H1 (cell line): ENCODE measurements around the gene GIMD1. TPM values are rescaled to one million over a fixed set of nuclear protein-coding genes. Genes with fewer than 3 reads are reported as not detected.

ENCODE experiments used
- CTCF ChIA-PET: fragments of 300-600 bp; sonication (Branson Sonifier 250); formaldehyde crosslinking; loops from one replicate; lab custom pipeline; 2021; ENCODE audit not compliant: partially characterized antibody; lab: Charles Lee
- POLR2A ChIA-PET: fragments of 300-600 bp; sonication (Branson Sonifier 250); formaldehyde crosslinking; loops from one replicate; lab custom pipeline; 2021; ENCODE audit warnings: inconsistent platforms; ENCODE audit not compliant: partially characterized antibody; lab: Charles Lee
- DNase-seq, 2 experiments: peaks; one replicate each; pipeline versions ENCODE4 v3.0.0 to v3.0.0-alpha.2; 2010 to 2022; ENCODE audit warnings: low spot score in 2 of 2, low read depth in 1 of 2, mixed read lengths in 1 of 2
- FAIRE-seq: peaks from 2 replicates; lab custom pipeline; 2011; peaks lifted over from hg19 to GRCh38; lab: Jason Lieb, UNC
- H2AFZ ChIP-seq: 2 replicates; pipeline ENCODE4 v1.8.1; 2012; ENCODE audit warnings: low read length, inconsistent platforms
- H2AK5ac ChIP-seq: 2 replicates; pipeline ENCODE4 v1.6.1; 2013; ENCODE audit warnings: low read depth, low read length
- H2BK120ac ChIP-seq: replicated peaks from 2 replicates; pipeline ENCODE3; 2013; ENCODE audit warnings: low read depth, low read length, inconsistent platforms
- H2BK12ac ChIP-seq: 2 replicates; pipeline ENCODE4 v1.6.1; 2013; ENCODE audit warnings: low read depth, low read length
- H2BK15ac ChIP-seq: 2 replicates; pipeline ENCODE4 v1.6.1; 2013; ENCODE audit warnings: low read length
- H2BK20ac ChIP-seq: 2 replicates; pipeline ENCODE4 v1.6.1; 2013; ENCODE audit warnings: low read length
- H2BK5ac ChIP-seq: 2 replicates; pipeline ENCODE4 v1.6.1; 2013; ENCODE audit warnings: low read depth, low read length
- H3K14ac ChIP-seq: 2 replicates; pipeline ENCODE4 v1.6.1; 2013; ENCODE audit warnings: inconsistent platforms; ENCODE audit not compliant: insufficient read length
- H3K18ac ChIP-seq: 2 replicates; pipeline ENCODE4 v1.6.1; 2013; ENCODE audit warnings: low read length; ENCODE audit errors: extremely low read depth
- H3K23ac ChIP-seq: 2 replicates; pipeline ENCODE4 v1.6.1; 2013; ENCODE audit warnings: inconsistent platforms; ENCODE audit not compliant: insufficient read length
- H3K23me2 ChIP-seq: 2 replicates; pipeline ENCODE4 v1.6.1; 2013; ENCODE audit warnings: low read depth, low read length
- H3K27ac ChIP-seq: 2 replicates; pipeline ENCODE4 v1.6.1; 2011; ENCODE audit warnings: low read depth, low read length, inconsistent platforms
- H3K27me3 ChIP-seq, 4 experiments: replicated peaks in 1 of 4; 1 replicate in 1 of 4; 2 replicates in 3 of 4; pipeline versions ENCODE4 v1.6.1 to v1.8.1; 2011 to 2013; ENCODE audit warnings: low read length in 3 of 4, mild to moderate bottlenecking in 3 of 4, inconsistent platforms in 2 of 4, mixed read lengths in 2 of 4, moderate library complexity in 1 of 4; ENCODE audit not compliant: control insufficient read depth in 3 of 4, insufficient read depth in 3 of 4; ENCODE audit errors: extremely low read depth in 1 of 4
- H3K36me3 ChIP-seq, 4 experiments: 2 replicates each; pipeline versions ENCODE4 v1.6.1 to v1.8.1; 2011 to 2013; ENCODE audit warnings: mild to moderate bottlenecking in 4 of 4, low read length in 3 of 4, moderate library complexity in 2 of 4, control low read depth in 1 of 4, inconsistent platforms in 1 of 4; ENCODE audit not compliant: insufficient read depth in 4 of 4, control insufficient read depth in 2 of 4
- H3K4ac ChIP-seq: replicated peaks from 2 replicates; pipeline ENCODE3; 2013; ENCODE audit warnings: low read length, low read depth, mixed read lengths, inconsistent platforms; ENCODE audit not compliant: insufficient read length
- H3K4me1 ChIP-seq, 4 experiments: replicated peaks in 1 of 4; 1 replicate in 1 of 4; 2 replicates in 3 of 4; pipeline versions ENCODE4 v1.6.1 to v1.8.1; 2011 to 2013; ENCODE audit warnings: low read length in 3 of 4, inconsistent platforms in 2 of 4, mixed read lengths in 1 of 4; ENCODE audit not compliant: insufficient read depth in 4 of 4, control insufficient read depth in 3 of 4
- H3K4me2 ChIP-seq, 2 experiments: 2 replicates each; pipeline versions ENCODE4 v1.6.1 to v1.8.1; 2011 to 2013; ENCODE audit warnings: low read depth in 2 of 2, low read length in 2 of 2, control low read depth in 1 of 2, inconsistent platforms in 1 of 2, mild to moderate bottlenecking in 1 of 2; ENCODE audit not compliant: insufficient read depth in 1 of 2
- H3K4me3 ChIP-seq, 4 experiments: fragments of 200-600, 300-600 bp in 1 of 4; sonication (generic), shearing (Covaris generic), sonication (Bioruptor Twin) in 1 of 4; 2 replicates each; pipeline versions ENCODE4 v1.5.1 to v1.8.1; 2011 to 2016; ENCODE audit warnings: low read length in 4 of 4, low read depth in 3 of 4, control low read depth in 2 of 4, inconsistent platforms in 2 of 4, mild to moderate bottlenecking in 2 of 4, mixed read lengths in 1 of 4, moderate library complexity in 1 of 4; ENCODE audit not compliant: insufficient read depth in 2 of 4; ENCODE audit errors: extremely low read depth in 1 of 4
- H3K56ac ChIP-seq: replicated peaks from 2 replicates; pipeline ENCODE3; 2013; ENCODE audit warnings: low read depth, mild to moderate bottlenecking, mixed read lengths, low read length, inconsistent platforms; ENCODE audit not compliant: insufficient read length
- H3K79me1 ChIP-seq: 2 replicates; pipeline ENCODE4 v1.6.1; 2013; ENCODE audit warnings: low read depth, low read length, control low read depth
- H3K79me2 ChIP-seq, 2 experiments: 2 replicates each; pipeline versions ENCODE4 v1.6.1 to v1.8.1; 2012 to 2013; ENCODE audit warnings: low read length in 2 of 2, mild to moderate bottlenecking in 2 of 2, inconsistent platforms in 1 of 2; ENCODE audit not compliant: insufficient read depth in 2 of 2, control insufficient read depth in 1 of 2
- H3K9ac ChIP-seq, 4 experiments: replicated peaks in 1 of 4; 1 replicate in 1 of 4; 2 replicates in 3 of 4; pipeline versions ENCODE4 v1.6.1 to v1.8.1; 2011 to 2013; ENCODE audit warnings: low read depth in 3 of 4, low read length in 3 of 4, control low read depth in 2 of 4, mild to moderate bottlenecking in 2 of 4, moderate library complexity in 2 of 4, inconsistent platforms in 1 of 4; ENCODE audit errors: extremely low read depth in 1 of 4
- H3K9me3 ChIP-seq, 2 experiments: 2 replicates each; pipeline versions ENCODE4 v1.6.1 to v1.8.1; 2012 to 2013; ENCODE audit warnings: mild to moderate bottlenecking in 2 of 2, moderate library complexity in 2 of 2, control low read depth in 1 of 2, inconsistent platforms in 1 of 2, low read depth in 1 of 2, low read length in 1 of 2, mixed read lengths in 1 of 2; ENCODE audit not compliant: insufficient read depth in 2 of 2
- H4K20me1 ChIP-seq, 2 experiments: replicated peaks in 1 of 2; 2 replicates each; pipeline versions ENCODE3 to v1.8.1; 2011 to 2013; ENCODE audit warnings: inconsistent platforms in 2 of 2, low read length in 2 of 2, mild to moderate bottlenecking in 1 of 2; ENCODE audit not compliant: insufficient read depth in 2 of 2, control insufficient read depth in 1 of 2
- H4K5ac ChIP-seq: 2 replicates; pipeline ENCODE4 v1.6.1; 2013; ENCODE audit warnings: low read length, low read depth, mixed read lengths, inconsistent platforms; ENCODE audit not compliant: insufficient read length
- H4K8ac ChIP-seq: 2 replicates; pipeline ENCODE4 v1.8.0; 2013; ENCODE audit warnings: mild to moderate bottlenecking, moderate library complexity, low read length, inconsistent platforms; ENCODE audit not compliant: insufficient read depth; ENCODE audit errors: extremely low read depth
- H4K91ac ChIP-seq: replicated peaks from 2 replicates; pipeline ENCODE3; 2013; ENCODE audit warnings: low read length, mixed read lengths, inconsistent platforms; ENCODE audit not compliant: insufficient read length
- BACH1 ChIP-seq: IDR thresholded peaks from 2 replicates; pipeline ENCODE4 v1.6.1; 2012; ENCODE audit warnings: low read length, improper control_type of control experiment
- CBX8 ChIP-seq: fragments of 300-800, 300-1000 bp; sonication (generic); IDR thresholded peaks from 2 replicates; pipeline ENCODE4 v1.7.1; 2016; ENCODE audit warnings: low read depth, low read length, borderline replicate concordance
- EGR1 ChIP-seq: IDR thresholded peaks from 2 replicates; pipeline ENCODE4 v1.6.1; 2011; ENCODE audit warnings: low read depth, low read length, borderline replicate concordance
- HDAC2 ChIP-seq, 2 experiments: fragments of 300-600 bp in 1 of 2; sonication (generic) in 1 of 2; IDR thresholded peaks; 2 replicates each; pipeline ENCODE4 v1.6.1; 2011 to 2012; ENCODE audit warnings: low read depth in 2 of 2, low read length in 2 of 2, mild to moderate bottlenecking in 2 of 2, moderate library complexity in 2 of 2, borderline replicate concordance in 1 of 2, inconsistent platforms in 1 of 2
- NANOG ChIP-seq: IDR thresholded peaks from 2 replicates; pipeline ENCODE4 v1.6.1; 2011; ENCODE audit warnings: low read length, low read depth, mild to moderate bottlenecking, inconsistent platforms; ENCODE audit not compliant: insufficient read depth, poor library complexity, severe bottlenecking
- POLR2A ChIP-seq, 2 experiments: IDR thresholded peaks; 1 replicate in 1 of 2; 2 replicates in 1 of 2; pipeline ENCODE4 v1.6.1; 2011; ENCODE audit warnings: low read depth in 2 of 2, low read length in 2 of 2, mild to moderate bottlenecking in 2 of 2; ENCODE audit errors: control extremely low read depth in 1 of 2
- SP1 ChIP-seq: IDR thresholded peaks from 2 replicates; pipeline ENCODE4 v1.6.1; 2011; ENCODE audit warnings: low read depth, low read length
- TBP ChIP-seq: IDR thresholded peaks from 2 replicates; pipeline ENCODE4 v1.6.1; 2011; ENCODE audit warnings: low read depth, low read length, improper control_type of control experiment
- TCF12 ChIP-seq: IDR thresholded peaks from 2 replicates; pipeline ENCODE4 v1.6.1; 2011; ENCODE audit warnings: low read depth, mild to moderate bottlenecking, low read length
- WGBS, 2 experiments: shearing (Covaris generic) in 1 of 2; methylation state at CpG; one replicate each; pipeline versions ENCODE4 v1.1.6 to v1.1.7; 2013 to 2015; ENCODE audit warnings: low lambda C conversion rate in 2 of 2, mixed read lengths in 2 of 2, inconsistent platforms in 1 of 2, low coverage in 1 of 2, missing lambda C conversion rate in 1 of 2; ENCODE audit not compliant: insufficient replicate concordance in 2 of 2, insufficient coverage in 1 of 2, insufficient read length in 1 of 2; ENCODE audit errors: extremely low coverage in 1 of 2, missing lambda C conversion rate in 1 of 2; 5-methylcytosine and 5-hydroxymethylcytosine counted together
- polyA plus RNA-seq, 7 experiments: library from polyadenylated mRNA; depleted of rRNA in 3 of 7; stranded (reverse) in 5 of 7; unstranded in 2 of 7; fragments of >200 nt in 5 of 7; fragments of 200-250 nt in 2 of 7; gene quantifications; 1 replicate in 5 of 7; 2 replicates in 1 of 7; 4 replicates in 1 of 7; pipeline versions ENCODE4 v1.2.1 to v1.2.3, GENCODE V29; 2011 to 2013; ENCODE audit warnings: missing spikeins in 2 of 7, mixed read lengths in 2 of 7
- total RNA-seq: library from RNA; stranded (reverse); fragmentation: NEBNext Ultra II Directional; extraction: Animal tissue kit (Norgen Biotek cat#: 25700); gene quantifications from 2 replicates; pipeline ENCODE4 v1.2.1, GENCODE V29; 2021
- TF ChIP-seq, protein P1 (sequence below): IDR thresholded peaks from 2 replicates; pipeline ENCODE4 v1.6.1; 2011; ENCODE audit warnings: low read length, improper control_type of control experiment

Gene GIMD1
- total and polyA plus RNA-seq, 2 of the 8 experiments (the other 6 are each of a cell fraction or from before 2014, with no cell fraction given) = not detected

DNA sequence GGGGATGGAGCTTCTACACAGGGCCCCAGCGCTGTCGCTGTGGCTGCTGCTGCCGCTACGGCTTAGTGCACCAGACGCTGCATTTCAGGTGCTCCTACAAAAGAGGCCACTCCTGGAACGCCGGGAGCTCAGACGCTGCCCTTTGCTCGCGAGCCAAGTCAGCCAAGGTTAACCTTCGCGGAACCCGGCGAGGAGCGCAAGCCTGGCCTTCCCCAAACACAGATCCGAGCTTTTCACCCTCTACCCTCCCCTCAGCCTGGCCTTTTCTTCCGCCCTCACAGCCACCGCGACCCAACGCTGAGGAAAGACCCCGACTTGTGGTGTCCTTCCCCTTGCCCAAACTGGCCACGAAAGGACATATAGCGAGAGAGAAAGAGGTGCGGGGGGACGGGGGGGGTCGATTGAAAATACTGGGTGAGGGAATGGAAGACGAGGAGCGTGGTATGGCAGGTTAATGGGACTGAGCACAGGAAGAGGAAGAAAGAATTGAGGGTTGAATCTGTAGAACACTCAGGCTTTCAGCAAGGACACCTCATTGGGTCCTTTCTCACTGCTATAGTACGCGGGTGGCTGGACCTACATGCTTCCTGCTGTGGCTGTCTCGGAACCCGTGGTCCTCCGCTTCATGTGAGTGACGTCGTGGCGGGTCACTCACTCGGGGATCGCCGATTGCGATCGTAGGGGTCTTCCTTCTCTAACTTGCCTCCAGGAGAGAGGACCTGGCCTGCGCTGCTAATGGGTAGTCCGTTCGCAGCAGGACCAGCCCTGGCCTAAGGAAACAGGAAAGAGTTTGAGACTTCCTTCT lies 52.4 kb downstream of the GIMD1 start, which contains the start of the genes AIMP1 and TBCK:
Gene AIMP1 (plus strand): TSS at position 583 of the 805 bp plus-strand sequence. CDS start 8,460 bp downstream, outside the sequence.
Gene TBCK (minus strand): TSS at position 242 of the 805 bp plus-strand sequence. CDS start 7,249 bp downstream, outside the sequence.
- Histone ChIP-seq H3K27ac (peak within 1 kb of the TSS; percentile 99), H2BK5ac (peak within 1 kb of the TSS; percentile 97), H4K5ac (peak within 1 kb of the TSS; percentile 96), H3K4me1 (no peaks in the 10 kb centered on the region), H3K4ac (peak within 1 kb of the TSS; percentile 48), H3K56ac (peak within 1 kb of the TSS; percentile 40), H3K23ac (no peak within 1 kb of the TSS), H3K27me3 (no peaks in the 10 kb centered on the region), H3K14ac (no peak within 1 kb of the TSS), H3K79me1 (peaks cover 2% of the 10 kb centered on the region; the same call in 1 of the 2 replicates), H2AK5ac (no peak within 1 kb of the TSS), H4K91ac (peak within 1 kb of the TSS; percentile 92), H2AFZ (peak within 1 kb of the TSS; percentile 99), H3K36me3 (peaks cover 0 to 7% (median 2%) of the 10 kb centered on the region in 4 experiments; a peak in 2 of 8 replicates), H3K23me2 (peaks cover 10% of the 10 kb centered on the region; the same call in 1 of the 2 replicates), H3K79me2 (peaks cover 5 to 71% of the 10 kb centered on the region in 2 experiments; a peak in 3 of 4 replicates), H4K20me1 (no peaks in the 10 kb centered on the region), H3K18ac (peak within 1 kb of the TSS; percentile 86), H2BK120ac (no peak within 1 kb of the TSS), H4K8ac (peak within 1 kb of the TSS; percentile 98; the same call in 1 of the 2 replicates), H2BK15ac (no peak within 1 kb of the TSS), H3K4me2 (peak within 1 kb of the TSS; percentile 85 to 98), H3K4me3 (peak within 1 kb of the TSS; percentile 88 to 100 (median 98)), H2BK12ac (peak within 1 kb of the TSS; percentile 11), H3K9me3 (peaks cover 0 to 6% of the 10 kb centered on the region in 2 experiments; a peak in 1 of 4 replicates), H2BK20ac (no peak within 1 kb of the TSS), H3K9ac (peak within 1 kb of the TSS; percentile 93 to 99 (median 98))
- FAIRE-seq = peak; percentile 79
- ChIA-PET CTCF (interaction anchor here (1.0 to 1.8 kb wide), 5 partner anchors 11 to 197 kb away, joined by 3 to 7 read pairs (median 4); no protein-coding TSS in a partner anchor), POLR2A (interaction anchor here (0.8 to 1.6 kb wide), 8 partner anchors 10 to 94 kb away, joined by 3 to 13 read pairs (median 4); no protein-coding TSS in a partner anchor)
- peak; percentile 75 to 90 for DNase-seq
- 1% methylated on average over 44 of the region's 44 CpGs; no CpG with 5 or more reads in 1 of the 2 experiments for WGBS, 2 experiments
- no peak for TF ChIP-seq TCF12
- peak; percentile 91 for TF ChIP-seq TBP
- no peak for TF ChIP-seq NANOG
- TF ChIP-seq BACH1 = no peak
- TF ChIP-seq EGR1 = no peak
- peak; percentile 91 to 98 for TF ChIP-seq POLR2A (IDR thresholded peaks at IDR 0.05; ENCODE audit: control extremely low read depth in 1 of 2, low read depth in 2 of 2, low read length in 2 of 2)
- TF ChIP-seq CBX8 = no peak
- no peak for TF ChIP-seq SP1
- peak; percentile 13 to 37; a peak in 1 of 4 replicates for TF ChIP-seq HDAC2 (IDR thresholded peaks at IDR 0.05; ENCODE audit: borderline replicate concordance in 1 of 2, low read depth in 2 of 2, low read length in 2 of 2)
- TF ChIP-seq, protein P1, sequence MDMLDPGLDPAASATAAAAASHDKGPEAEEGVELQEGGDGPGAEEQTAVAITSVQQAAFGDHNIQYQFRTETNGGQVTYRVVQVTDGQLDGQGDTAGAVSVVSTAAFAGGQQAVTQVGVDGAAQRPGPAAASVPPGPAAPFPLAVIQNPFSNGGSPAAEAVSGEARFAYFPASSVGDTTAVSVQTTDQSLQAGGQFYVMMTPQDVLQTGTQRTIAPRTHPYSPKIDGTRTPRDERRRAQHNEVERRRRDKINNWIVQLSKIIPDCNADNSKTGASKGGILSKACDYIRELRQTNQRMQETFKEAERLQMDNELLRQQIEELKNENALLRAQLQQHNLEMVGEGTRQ = no peak
